DOHH2 (cell line): ENCODE data around the gene KRT5.
"Not testable (repeated sequence)": the region's sequence is repeated elsewhere in the genome, so short reads cannot be mapped to it uniquely, and the experiment has no call there.

Experiments
- H3F3A ChIP-seq: fragments of 200-600 bp; sonication (generic), shearing (Covaris generic); 2 replicates; pipeline ENCODE4 v1.6.0; 2016; ENCODE audit warnings: antibody characterized with exemption, mild to moderate bottlenecking; ENCODE audit not compliant: control insufficient read depth, insufficient read depth
- H3K27ac ChIP-seq: fragments of 200-600 bp; sonication (generic); 2 replicates; pipeline ENCODE4 v1.5.1; 2014; ENCODE audit warnings: low read depth, mild to moderate bottlenecking, low read length, moderate library complexity
- H3K27me3 ChIP-seq: fragments of 200-600 bp; sonication (generic); 2 replicates; pipeline ENCODE4 v1.6.1; 2014; ENCODE audit warnings: mild to moderate bottlenecking, low read length, mixed read lengths; ENCODE audit not compliant: control insufficient read depth
- H3K36me3 ChIP-seq: fragments of 200-600 bp; sonication (generic); 2 replicates; pipeline ENCODE4 v1.6.1; 2014; ENCODE audit warnings: mild to moderate bottlenecking, low read length, moderate library complexity, mixed read lengths; ENCODE audit not compliant: control insufficient read depth
- H3K4me1 ChIP-seq: fragments of 200-600 bp; sonication (generic); 2 replicates; pipeline ENCODE4 v1.6.1; 2014; ENCODE audit warnings: mild to moderate bottlenecking, low read length, mixed read lengths; ENCODE audit not compliant: control insufficient read depth
- H3K4me2 ChIP-seq: fragments of 200-600 bp; sonication (generic); 2 replicates; pipeline ENCODE4 v1.6.0; 2014; ENCODE audit warnings: mild to moderate bottlenecking, low read length, moderate library complexity
- H3K4me3 ChIP-seq: fragments of 200-600 bp; sonication (generic); 2 replicates; pipeline ENCODE4 v1.5.1; 2014; ENCODE audit warnings: mild to moderate bottlenecking, low read length, mixed read lengths
- H3K79me2 ChIP-seq: fragments of 200-600 bp; sonication (generic); 2 replicates; pipeline ENCODE4 v1.6.1; 2014; ENCODE audit warnings: mild to moderate bottlenecking, low read length, mixed read lengths; ENCODE audit not compliant: control insufficient read depth
- H3K9me2 ChIP-seq: fragments of 200-600 bp; sonication (generic); replicated peaks from 2 replicates; pipeline ENCODE4 v1.6.1; 2014; ENCODE audit warnings: mild to moderate bottlenecking, low read length, mixed read lengths; ENCODE audit not compliant: control insufficient read depth
- H3K9me3 ChIP-seq: fragments of 200-600 bp; sonication (generic); 2 replicates; pipeline ENCODE4 v1.6.1; 2014; ENCODE audit warnings: antibody characterized with exemption, low read length, mixed read lengths; ENCODE audit not compliant: control insufficient read depth, insufficient read depth
- H4K20me1 ChIP-seq: fragments of 200-600 bp; sonication (generic); 2 replicates; pipeline ENCODE4 v1.6.0; 2014; ENCODE audit warnings: low read depth, mild to moderate bottlenecking, antibody characterized with exemption, low read length, moderate library complexity; ENCODE audit not compliant: control insufficient read depth, insufficient read depth
- CTCF ChIP-seq: fragments of 200-600 bp; sonication (generic); IDR thresholded peaks from one replicate; pipeline ENCODE4 v1.5.1; 2014; ENCODE audit warnings: antibody characterized with exemption, mild to moderate bottlenecking, low read depth, low read length; ENCODE audit not compliant: poor library complexity, severe bottlenecking
- EZH2phosphoT487 ChIP-seq: fragments of 200-600 bp; sonication (generic); IDR thresholded peaks from 2 replicates; pipeline ENCODE4 v1.6.1; 2017; ENCODE audit warnings: borderline replicate concordance, mild to moderate bottlenecking, antibody characterized with exemption, low read length, moderate library complexity, mixed read lengths

KRT5 gene

GRCh38 chr12:52506858-52507715, 13.1 kb downstream of the KRT5 start:
- Histone ChIP-seq H3K4me1 (no peaks in the 10 kb centered on the region), H3K4me3 (no peak overlapping the region), H4K20me1 (no peaks in the 10 kb centered on the region), H3K9me2 (no peaks in the 10 kb centered on the region), H3K4me2 (no peak overlapping the region), H3K27me3 (peaks cover 9% of the 10 kb centered on the region; the same call in 1 of the 2 replicates), H3K9me3 (peaks cover 4% of the 10 kb centered on the region; the same call in 1 of the 2 replicates), H3K79me2 (no peaks in the 10 kb centered on the region), H3K36me3 (no peaks in the 10 kb centered on the region), H3F3A (no peaks in the 10 kb centered on the region), H3K27ac (no peak overlapping the region)
- TF ChIP-seq CTCF (peak; percentile 58), EZH2phosphoT487 (no peak)

GRCh38 chr12:52502877-52503276, 17.3 kb downstream of the KRT5 start:
- H3K27me3 ChIP-seq, result 0 out of 2 replicates have a peak, but pooled peaks cover 5% of the 10 kb centered on the region

GRCh38 chr12:52501490-52501889, 18.7 kb downstream of the KRT5 start:
- H3K4me1 ChIP-seq, result no peaks in the 10 kb centered on the region

More at GRCh38 chr12:52502877-52503276, 17.3 kb downstream of the KRT5 start:
- Histone ChIP-seq H3K4me3 (no peak overlapping the region), H3K4me1 (no peaks in the 10 kb centered on the region), H3K4me2 (no peak overlapping the region), H3K79me2 (no peaks in the 10 kb centered on the region), H3F3A (no peaks in the 10 kb centered on the region), H4K20me1 (no peaks in the 10 kb centered on the region), H3K27ac (no peak overlapping the region), H3K9me3 (no peaks in the 10 kb centered on the region), H3K9me2 (no peaks in the 10 kb centered on the region), H3K36me3 (no peaks in the 10 kb centered on the region)
- TF ChIP-seq CTCF, result no peak
- TF ChIP-seq EZH2phosphoT487, result no peak

GRCh38 chr12:52500574-52500973, 19.6 kb downstream of the KRT5 start:
- not testable (repeated sequence) for H3K4me1 ChIP-seq, H3K79me2 ChIP-seq, H3K27ac ChIP-seq, H3K9me3 ChIP-seq, H3K4me2 ChIP-seq, H3K36me3 ChIP-seq, H3K4me3 ChIP-seq, H4K20me1 ChIP-seq, H3F3A ChIP-seq, H3K9me2 ChIP-seq
- peaks cover 11% of the 10 kb centered on the region for H3K27me3 ChIP-seq

More at GRCh38 chr12:52501490-52501889, 18.7 kb downstream of the KRT5 start:
- Histone ChIP-seq H3K27me3 (peaks cover 9% of the 10 kb centered on the region), H3K9me3 (no peaks in the 10 kb centered on the region), H3F3A (no peaks in the 10 kb centered on the region), H3K4me3 (no peak overlapping the region), H3K9me2 (no peaks in the 10 kb centered on the region), H4K20me1 (no peaks in the 10 kb centered on the region), H3K27ac (no peak overlapping the region), H3K36me3 (no peaks in the 10 kb centered on the region), H3K4me2 (no peak overlapping the region), H3K79me2 (no peaks in the 10 kb centered on the region)
- TF ChIP-seq EZH2phosphoT487 (no peak), CTCF (no peak)
